NB4 (cell line): ENCODE data around the gene MTAP.

Experiments
- DNase-seq: peaks from one replicate; pipeline ENCODE4 v3.0.0; 2010; ENCODE audit warnings: low read depth
- H3K4me3 ChIP-seq: one replicate; pipeline ENCODE4 v1.5.1; 2011; ENCODE audit warnings: mild to moderate bottlenecking, low read depth, low read length, moderate library complexity
- MYC ChIP-seq: IDR thresholded peaks from 2 replicates; pipeline ENCODE4 v1.6.1; 2011; ENCODE audit warnings: low read depth, low read length
- POLR2A ChIP-seq: IDR thresholded peaks from 2 replicates; pipeline ENCODE4 v1.6.1; 2011; ENCODE audit warnings: mild to moderate bottlenecking; ENCODE audit not compliant: insufficient read length; ENCODE audit errors: extremely low read depth
- TF ChIP-seq, protein P1 (sequence below): IDR thresholded peaks from one replicate; pipeline ENCODE4 v1.5.1; 2012; ENCODE audit warnings: low read depth, low read length
- TF ChIP-seq, protein P2 (sequence below): IDR thresholded peaks from 2 replicates; pipeline ENCODE4 v1.6.1; 2011; ENCODE audit warnings: low read depth, low read length

The MTAP gene

DNA sequence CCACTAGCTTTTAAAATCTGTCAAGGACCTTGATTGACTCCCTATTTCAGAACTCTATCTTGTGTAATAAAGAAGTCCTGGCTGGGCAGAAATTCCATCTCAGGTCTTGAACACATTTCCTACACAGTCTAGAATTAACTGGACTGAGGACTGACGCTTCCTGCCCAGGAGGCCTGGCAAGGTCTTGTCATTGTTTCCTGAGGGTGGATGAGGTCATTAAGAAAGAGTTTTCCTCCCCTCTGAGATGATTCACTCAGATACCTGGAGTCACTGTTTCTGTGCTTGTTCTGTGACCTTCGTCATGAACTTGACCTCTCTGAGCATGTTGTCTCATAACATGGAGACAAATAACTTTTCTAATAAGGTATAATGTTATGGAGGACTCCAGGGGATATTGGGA lies 10.0 kb downstream of the MTAP start:
- no peak for DNase-seq
- TF ChIP-seq, protein P1, sequence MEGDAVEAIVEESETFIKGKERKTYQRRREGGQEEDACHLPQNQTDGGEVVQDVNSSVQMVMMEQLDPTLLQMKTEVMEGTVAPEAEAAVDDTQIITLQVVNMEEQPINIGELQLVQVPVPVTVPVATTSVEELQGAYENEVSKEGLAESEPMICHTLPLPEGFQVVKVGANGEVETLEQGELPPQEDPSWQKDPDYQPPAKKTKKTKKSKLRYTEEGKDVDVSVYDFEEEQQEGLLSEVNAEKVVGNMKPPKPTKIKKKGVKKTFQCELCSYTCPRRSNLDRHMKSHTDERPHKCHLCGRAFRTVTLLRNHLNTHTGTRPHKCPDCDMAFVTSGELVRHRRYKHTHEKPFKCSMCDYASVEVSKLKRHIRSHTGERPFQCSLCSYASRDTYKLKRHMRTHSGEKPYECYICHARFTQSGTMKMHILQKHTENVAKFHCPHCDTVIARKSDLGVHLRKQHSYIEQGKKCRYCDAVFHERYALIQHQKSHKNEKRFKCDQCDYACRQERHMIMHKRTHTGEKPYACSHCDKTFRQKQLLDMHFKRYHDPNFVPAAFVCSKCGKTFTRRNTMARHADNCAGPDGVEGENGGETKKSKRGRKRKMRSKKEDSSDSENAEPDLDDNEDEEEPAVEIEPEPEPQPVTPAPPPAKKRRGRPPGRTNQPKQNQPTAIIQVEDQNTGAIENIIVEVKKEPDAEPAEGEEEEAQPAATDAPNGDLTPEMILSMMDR, result no peak
- TF ChIP-seq POLR2A, result no peak
- TF ChIP-seq MYC, result no peak
- TF ChIP-seq, protein P2, sequence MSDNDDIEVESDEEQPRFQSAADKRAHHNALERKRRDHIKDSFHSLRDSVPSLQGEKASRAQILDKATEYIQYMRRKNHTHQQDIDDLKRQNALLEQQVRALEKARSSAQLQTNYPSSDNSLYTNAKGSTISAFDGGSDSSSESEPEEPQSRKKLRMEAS, result no peak
- no peak overlapping the region for H3K4me3 ChIP-seq

DNA sequence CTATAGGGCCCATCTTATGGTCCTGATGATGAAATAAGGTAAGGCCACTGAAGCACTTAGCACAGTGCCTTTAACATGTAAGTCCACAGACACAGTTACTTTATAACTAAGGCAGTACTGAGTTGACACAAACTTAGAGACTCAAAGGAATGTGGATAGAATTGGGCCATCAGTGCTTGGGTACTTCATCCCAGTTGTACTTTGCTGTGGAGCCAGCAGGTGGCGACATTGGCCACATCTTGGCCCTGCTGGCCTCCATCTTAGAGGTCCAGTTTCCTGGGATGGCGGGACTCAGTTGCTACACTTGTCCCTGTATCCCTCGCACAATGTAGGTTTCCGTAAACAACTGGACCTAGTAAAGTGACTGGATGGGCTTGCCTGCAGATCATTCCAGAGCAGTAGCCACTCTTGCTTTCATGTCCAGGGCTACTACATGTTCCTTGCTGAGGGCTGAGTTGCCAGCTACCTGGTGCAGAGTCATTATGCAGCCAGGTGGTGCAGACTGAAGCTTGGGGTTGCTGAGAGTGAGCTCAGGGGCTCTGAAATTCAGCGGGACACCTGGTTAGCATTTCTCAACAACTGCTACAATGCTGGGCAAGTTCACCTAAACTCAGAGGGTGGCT lies 10.6 kb downstream of the MTAP start:
- no peak overlapping the region for H3K4me3 ChIP-seq
- no peak for DNase-seq
- TF ChIP-seq POLR2A, result no peak
- TF ChIP-seq, protein P2, result no peak
- TF ChIP-seq, protein P1, result no peak
- TF ChIP-seq MYC, result no peak

DNA sequence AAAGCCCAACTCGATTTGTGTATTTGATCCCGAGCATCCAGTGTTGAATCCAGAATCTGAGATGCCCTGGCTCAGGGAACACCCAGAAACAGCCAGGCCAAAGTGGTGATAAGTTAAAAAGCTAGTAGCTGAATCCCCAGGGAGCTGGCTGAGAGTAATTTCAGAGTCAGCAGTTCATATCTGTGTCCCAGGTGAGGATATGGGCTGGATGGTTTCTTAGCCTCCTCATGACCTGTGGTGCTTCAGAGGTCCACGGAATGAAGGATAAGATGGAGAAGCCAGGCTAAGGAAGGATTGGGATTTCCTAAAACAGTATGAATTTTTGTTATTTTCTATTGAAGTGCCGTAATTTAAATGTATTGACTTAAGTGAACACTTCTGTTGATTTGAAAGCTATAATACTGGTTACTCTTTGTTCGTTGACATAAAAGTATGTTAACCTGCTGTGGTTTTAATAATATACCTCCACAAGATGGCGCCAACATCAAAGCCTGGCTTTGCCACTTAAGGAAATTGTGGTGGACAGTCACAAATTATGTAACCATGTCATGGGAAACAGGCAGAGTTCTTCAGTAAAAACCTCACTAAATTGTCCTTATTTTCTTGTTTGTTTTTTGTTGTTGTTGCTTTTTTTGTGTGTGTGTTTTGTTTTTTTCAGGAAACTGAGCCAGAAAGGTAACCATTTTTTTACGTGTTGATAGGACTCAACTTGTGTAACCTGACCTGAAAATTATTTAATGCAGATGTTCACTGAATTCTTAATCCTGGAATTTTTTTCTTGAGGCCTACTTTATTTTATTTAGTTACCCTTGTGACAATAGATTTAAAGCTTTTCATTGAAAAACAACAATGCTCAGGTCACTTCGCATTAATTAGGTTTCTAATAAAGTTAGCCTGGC lies 11.4 kb downstream of the MTAP start:
- H3K4me3 ChIP-seq, result no peak overlapping the region
- TF ChIP-seq MYC (no peak), POLR2A (no peak)
- TF ChIP-seq, protein P2, result no peak
- TF ChIP-seq, protein P1, result no peak
- DNase-seq, result no peak

DNA sequence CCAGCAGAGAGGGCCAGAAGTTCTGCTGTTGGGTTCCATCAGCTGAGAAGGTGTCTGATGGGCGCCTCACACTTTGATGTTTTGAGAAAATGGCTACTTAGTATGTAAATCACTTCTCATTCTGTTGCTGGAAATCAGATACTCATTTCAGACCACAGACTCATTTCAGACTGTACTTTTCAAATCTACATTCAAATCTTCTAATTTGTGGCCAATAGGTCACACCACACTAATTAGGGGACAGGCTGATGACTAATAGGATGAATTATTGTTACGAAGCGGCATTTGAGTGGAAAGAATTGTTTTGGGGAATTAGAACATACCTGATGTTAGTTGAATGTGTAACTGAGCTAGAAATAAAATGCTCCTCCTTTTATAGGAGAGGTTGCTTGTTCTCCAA lies 13.2 kb downstream of the MTAP start:
- no peak overlapping the region for H3K4me3 ChIP-seq
- no peak for DNase-seq
- TF ChIP-seq MYC, result no peak
- TF ChIP-seq POLR2A, result no peak
- TF ChIP-seq, protein P2, result no peak
- TF ChIP-seq, protein P1, result no peak

DNA sequence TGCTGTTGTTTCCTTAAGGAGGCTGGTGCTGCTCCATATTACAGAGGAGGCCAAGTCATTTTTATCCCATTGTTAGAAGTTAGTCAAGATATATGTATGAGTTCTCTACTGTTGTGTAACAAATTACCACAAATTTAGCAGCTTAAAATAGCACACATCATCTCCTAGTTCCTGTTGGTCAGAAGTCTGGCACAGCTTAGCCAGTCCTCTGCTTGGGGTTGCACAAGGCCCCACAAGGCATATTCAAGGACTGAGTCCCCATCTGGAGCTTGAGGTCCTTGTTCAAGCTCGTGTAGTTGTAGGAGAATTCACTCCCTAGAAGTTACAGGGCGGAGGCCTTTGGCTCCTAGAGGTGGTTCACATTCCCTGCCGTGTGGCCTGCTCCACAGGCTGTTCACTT lies 14.7 kb downstream of the MTAP start:
- H3K4me3 ChIP-seq, result no peak overlapping the region
- DNase-seq, result no peak
- TF ChIP-seq, protein P1, result no peak
- TF ChIP-seq, protein P2, result no peak
- no peak for TF ChIP-seq POLR2A
